Activated T-cell treated with anti-CD3 and anti-CD28 coated beads, Interleukin-2, amount 50 U/mL, for 1 hour (primary cell): ENCODE measurements around the gene CTF1.
"Not testable (repeated sequence)": the region's sequence is repeated elsewhere in the genome, so short reads cannot be mapped to it uniquely, and the experiment has no call there.

Experiments used
- DNase-seq: peaks from one replicate; pipeline ENCODE4 v3.0.0-alpha.2; 2020

CTF1 gene, protein sequence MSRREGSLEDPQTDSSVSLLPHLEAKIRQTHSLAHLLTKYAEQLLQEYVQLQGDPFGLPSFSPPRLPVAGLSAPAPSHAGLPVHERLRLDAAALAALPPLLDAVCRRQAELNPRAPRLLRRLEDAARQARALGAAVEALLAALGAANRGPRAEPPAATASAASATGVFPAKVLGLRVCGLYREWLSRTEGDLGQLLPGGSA

DNA sequence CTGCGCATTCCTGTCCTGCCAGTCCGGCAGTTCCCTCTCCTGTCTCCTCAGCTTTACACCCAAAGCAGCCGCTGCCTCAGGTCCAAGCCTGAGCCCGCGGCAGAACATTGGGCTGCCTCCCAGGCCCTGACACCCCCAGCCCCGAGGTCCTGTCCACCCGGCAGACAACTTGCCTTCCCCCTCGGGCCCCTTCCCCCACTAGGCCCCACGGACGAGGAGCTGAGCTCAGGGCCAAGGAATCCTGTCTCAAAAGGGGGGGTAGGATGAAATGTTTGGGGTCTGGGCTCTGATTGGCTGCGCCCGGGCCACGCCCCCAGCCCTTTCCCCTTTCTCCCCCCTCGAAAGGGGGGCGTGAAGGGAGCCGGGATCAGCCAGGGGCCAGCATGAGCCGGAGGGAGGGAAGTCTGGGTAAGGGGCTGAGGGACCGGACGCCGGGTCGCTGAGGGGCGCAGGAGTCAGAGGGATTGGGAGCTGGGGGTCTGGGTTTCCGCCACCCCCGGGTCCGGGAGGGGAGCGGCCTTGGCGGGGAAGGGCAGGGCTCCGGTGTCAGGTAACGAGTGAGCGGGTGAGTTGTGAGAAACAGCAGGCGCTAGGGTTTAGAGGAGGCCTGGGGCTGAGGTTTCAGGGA is at the start of gene CTF1:
TSS of gene CTF1 (plus strand) at position 354 of the 628 bp plus-strand sequence. CDS start at position 384, 30 bp downstream.
- no peak for DNase-seq

GRCh38 chr16:30846649-30847402 is 49.6 kb upstream of the CTF1 start:
- DNase-seq: no peak

DNA sequence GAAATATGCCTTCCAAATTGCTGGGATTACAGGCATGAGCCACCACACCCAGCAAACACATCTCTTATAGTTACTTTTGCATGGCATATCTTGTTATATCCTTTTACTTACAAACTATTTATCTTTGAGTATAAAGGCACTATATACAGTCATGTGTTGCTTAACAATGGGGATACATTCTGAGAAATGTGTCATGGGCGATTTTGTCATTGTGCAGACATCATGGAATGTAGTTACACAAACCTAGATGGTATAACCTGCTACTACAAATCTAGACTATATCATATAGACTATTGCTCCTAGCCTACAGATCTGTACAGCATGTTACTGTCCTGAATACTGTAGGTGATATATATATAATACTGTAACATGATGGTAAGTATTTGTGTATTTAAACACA is 46.2 kb upstream of the CTF1 start:
- no peak for DNase-seq

DNA sequence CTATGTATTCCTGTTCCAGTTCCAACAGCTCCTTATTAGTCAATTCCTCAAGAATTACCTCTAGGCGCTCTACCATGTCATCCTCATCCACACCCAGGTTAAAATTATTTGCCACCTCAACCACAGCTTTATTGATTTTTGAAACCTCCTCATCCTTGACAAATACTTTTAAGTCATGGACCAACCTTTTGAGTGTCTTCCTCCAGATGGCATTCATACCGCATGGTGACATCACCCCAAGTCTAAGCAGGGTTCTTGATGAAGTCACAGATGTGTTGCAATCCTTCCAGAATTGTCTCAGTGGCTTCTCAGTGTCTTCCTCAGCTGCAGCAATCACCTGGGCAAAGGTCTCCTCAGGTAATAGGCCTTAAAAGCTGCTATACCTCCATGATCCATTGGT is 42.7 kb upstream of the CTF1 start:
- no peak for DNase-seq

GRCh38 chr16:30858111-30858495 is 38.3 kb upstream of the CTF1 start:
- no peak for DNase-seq

DNA sequence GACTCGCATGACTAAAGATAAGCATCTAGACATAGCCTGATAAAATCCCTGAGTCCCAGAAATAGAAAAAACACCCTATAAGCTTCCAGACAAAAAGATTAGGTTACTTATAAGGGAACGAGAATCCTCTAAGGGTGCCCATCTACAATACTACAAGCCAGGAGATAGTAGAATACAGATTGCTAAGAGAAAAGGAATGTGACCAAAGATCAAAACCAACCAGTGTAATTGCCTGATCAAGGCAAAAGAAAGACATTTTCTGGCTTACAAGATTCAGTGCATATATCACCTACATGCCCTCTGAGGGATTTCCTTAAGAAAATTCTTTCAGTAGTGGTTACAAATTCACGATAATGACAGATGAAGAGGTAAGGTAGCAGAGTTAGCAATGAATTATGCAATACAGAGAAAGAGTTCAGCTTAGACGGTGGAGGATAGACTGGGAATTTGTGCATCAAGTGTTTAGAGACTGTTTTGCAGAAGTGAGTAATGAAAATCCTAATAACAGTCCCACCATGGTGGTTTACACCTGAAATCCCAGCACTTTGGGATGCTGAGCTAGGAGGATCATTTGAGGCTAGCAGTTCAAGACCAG is 37.5 kb upstream of the CTF1 start:
- no peak for DNase-seq

GRCh38 chr16:30860729-30861128 is 35.7 kb upstream of the CTF1 start:
- not testable (repeated sequence) for DNase-seq

- not testable (repeated sequence) for DNase-seq
Observed at GRCh38 chr16:30863178-30863577, 33.2 kb upstream of the CTF1 start.

DNA sequence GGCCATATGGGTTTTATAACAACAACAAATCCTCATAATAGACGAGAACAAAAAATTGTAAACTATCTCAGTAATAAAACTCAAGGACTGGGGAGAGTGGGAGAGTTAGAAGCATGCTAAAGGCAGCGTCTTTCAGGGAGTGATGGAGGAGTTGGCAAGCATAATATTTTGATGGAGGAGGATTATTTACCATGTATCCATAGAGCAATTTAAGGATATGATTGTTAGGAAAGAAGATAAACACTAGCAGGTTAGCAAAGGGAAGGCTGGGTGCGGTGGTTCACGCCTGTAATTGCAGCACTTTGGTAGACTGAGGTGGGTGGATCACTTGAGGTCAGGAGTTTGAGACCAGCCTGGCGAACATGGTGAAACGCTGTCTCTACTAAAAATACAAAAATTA is 30.4 kb upstream of the CTF1 start:
- no peak for DNase-seq

- DNase-seq: no peak
Observed at GRCh38 chr16:30867747-30868146, 28.7 kb upstream of the CTF1 start.

DNA sequence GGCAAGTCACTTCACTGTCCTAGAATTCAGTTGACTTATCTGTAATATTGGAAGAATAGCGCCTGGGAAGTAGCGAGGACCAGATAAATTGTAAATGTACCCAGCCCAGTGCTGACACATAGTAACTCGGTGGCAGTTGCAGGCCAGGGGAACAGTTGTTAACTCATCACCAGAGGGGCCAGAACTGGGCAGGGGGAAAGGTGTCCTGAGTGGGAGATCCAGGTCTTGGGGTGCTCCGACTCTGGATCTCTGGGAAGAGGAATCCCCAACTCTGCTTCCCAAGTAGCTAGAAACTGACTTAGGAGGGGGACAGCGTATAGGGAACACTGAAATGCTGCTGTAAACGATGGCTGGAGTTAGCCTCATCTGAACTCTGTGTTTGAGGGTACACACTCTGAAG is 25.5 kb upstream of the CTF1 start:
- no peak for DNase-seq

GRCh38 chr16:30874244-30874820 is 22.1 kb upstream of the CTF1 start:
- no peak for DNase-seq

DNA sequence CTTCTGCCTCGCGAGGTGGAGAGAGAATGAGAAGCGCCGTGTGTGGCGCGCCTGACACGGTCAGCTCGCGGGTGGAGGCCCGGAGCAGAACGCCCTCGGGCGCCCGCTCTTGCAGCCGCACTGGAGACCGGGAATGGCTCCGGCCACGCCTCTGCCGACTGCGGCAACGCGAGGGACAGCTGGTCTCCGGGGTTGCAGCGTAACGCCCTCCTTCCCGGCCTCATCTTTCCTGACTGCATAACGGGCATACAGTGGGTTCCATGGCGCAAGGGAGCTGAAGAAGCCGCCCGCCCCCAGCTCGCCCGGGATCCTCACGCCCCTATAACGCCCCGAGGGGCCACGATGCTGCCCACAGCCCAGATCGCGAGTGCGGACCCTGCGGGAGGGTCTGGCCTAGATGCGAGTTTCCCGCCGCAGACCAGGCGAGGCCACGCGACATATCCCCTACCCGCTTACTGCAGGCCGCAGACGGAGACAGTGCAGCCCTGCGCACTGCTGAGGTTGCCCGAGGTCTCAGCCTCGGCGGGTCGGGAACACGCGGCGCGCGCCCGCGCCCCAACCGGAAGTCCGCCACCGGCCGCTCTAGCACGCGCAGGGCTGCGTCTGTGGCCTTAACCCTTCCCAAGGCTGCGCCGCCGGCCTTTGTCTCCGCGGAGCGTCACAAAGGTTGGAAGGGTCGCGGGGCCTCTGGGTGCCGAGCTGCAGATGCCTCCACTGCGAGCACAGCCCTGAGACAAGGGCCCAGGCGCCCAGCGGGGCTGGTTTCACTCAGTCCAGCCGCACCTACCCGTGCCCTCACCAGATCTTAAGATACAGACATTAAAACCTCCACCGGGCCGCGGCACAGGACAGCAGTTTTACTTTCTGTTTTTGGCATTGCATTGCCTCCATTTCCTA is 21.3 kb upstream of the CTF1 start:
- DNase-seq: peak; percentile 94

DNA sequence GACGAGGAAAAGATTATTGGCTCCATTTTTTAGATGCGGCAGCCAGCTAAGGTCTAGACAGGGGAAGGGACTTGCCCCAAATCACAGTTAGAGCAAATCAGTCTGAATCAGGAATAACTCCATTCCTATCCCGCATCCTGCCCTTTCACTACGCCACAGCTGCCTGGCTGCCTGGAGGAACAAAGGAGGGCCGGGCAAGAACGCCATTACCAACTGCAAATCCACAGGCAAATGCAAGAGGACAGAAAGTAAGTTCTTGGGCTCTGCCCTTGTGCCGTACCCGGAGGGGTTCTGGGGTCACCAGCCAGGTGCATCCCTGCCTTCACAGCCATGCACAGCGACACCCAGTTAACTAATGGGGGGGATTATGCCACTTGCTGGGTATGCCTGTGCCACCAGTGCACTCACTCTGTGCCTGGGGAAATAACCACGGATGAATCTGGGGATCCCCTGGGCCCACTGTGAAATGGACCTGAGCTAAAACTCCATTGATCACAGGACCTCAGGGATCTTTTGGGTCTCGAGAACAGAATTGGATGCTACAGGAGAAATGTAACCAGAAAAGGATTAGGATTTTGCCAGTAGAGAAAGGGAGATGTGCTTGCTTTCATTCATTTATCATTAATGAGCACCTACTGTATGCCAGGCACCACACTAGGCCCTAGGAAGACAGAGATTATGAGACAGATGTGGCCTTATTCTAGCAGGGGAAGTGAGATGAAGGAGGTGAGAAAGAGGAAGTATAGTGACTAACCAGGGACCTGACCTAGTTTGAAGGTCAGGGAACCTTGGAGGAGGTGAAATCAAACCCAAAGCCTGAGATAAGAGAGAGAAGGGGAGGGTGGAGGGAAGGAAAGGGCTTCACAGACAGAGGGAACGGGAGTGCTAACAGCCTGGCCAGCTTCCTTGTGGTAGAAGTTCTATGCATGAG is 20.3 kb upstream of the CTF1 start:
- peak; percentile 42 for DNase-seq

DNA sequence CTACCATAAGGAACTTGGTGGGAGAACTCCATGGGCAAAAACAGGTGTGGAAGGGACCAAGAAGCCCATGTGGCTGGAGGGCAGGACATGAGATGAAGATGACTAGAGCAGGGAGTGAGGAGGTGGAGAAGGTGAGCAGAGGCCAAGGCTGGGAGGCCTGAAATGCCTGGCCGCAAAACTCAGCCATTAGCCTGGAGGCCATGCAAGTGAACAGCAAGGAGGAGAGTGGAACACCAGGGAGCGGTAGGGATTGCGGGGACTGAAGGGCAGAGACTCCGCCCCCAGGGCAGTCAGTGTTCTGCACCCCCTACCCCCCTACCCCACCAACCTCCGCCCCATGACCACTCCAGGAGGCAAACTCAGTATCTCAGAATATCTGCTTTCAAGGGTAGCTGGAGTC is 19.5 kb upstream of the CTF1 start:
- DNase-seq: no peak

DNA sequence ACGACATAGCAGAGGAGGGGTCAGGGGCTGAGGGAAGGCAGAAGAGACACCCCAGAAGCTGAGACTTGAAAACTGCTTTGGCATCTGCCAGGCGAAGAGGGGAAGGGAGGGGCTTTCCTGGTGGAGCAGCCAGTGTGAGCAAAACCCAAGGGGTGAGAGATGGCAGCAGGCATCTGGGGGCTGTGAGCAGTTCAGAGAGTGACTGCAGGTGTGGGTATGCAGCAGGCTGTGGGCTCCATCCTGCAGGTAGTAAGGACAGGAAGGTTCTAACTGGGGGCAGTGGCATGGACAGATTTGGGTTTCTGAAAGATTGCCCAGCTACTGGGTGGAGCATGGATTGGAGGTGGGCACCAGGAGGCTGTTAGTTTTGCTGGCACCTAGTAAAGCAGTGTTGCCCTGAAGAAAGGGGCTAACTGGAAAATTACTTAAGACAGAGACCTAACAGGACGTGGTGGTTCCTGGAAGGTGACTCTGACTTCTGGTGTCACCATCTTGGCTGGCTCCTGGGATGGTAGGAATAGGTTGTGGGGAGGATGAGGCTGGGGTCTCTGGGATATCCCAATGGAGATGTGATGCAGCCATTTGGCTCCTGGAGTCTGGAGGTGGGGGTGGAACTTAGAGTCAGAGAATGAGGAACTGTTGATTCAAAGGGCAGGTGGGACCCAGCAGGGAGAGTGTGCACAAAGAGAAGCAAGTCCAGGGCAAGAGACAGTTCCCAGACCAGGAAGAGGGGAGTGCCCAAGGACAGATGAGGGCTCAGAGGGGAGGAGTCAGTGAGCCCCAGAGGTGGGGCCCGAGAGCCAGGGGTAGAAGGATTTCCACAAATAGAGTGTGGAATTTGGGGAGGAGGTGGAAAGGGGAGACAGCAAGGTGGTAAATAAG is 13.7 kb upstream of the CTF1 start:
- DNase-seq: no peak

GRCh38 chr16:30884760-30885159 is 11.7 kb upstream of the CTF1 start:
- DNase-seq: no peak

GRCh38 chr16:30885196-30885595 is 11.2 kb upstream of the CTF1 start:
- no peak for DNase-seq

GRCh38 chr16:30886145-30886544 is 10.3 kb upstream of the CTF1 start:
- no peak for DNase-seq

- no peak for DNase-seq
Observed at GRCh38 chr16:30887927-30888326, 8.5 kb upstream of the CTF1 start.
